ENCODE measurements around the gene ARPC5L.

- TF ChIP-seq CTCF (IDR thresholded peaks at IDR 0.05 in 8 of 11, conservative IDR thresholded peaks at IDR 0.05 in 3 of 11) (no peak), POLR2A (IDR thresholded peaks at IDR 0.05) (no peak)
Observed at GRCh38 chr9:124834591-124834990, 27.3 kb upstream of the ARPC5L start.

Measured in spleen (tissue), 7 donors.